ENCODE results near the gene CLTCL1. TPM values are rescaled to one million over a fixed set of nuclear protein-coding genes. Genes with fewer than 3 reads are reported as not detected.

CLTCL1 gene
- total and polyA plus RNA-seq, 4 donors, result 2.0 to 4.8 (median 2.6) TPM

DNA sequence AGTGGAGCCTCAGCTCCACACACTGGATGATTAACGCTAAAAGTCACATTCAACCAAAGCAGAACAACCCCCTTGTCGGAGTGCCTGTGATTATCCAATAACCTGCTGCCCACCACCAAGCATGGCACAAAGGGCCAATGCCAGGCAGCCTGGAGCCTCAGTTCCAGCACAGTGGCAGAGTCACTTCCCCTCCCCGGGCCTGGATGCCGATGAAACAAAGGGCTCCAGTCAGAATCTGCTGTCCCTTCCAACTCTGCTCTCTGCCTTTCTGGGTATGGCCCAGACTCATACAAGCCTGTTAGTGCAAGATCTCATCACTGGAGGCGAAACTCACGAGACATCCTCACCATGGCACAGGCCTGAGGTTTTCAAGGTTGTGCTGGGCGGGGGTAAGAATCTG is 52.1 kb downstream of the CLTCL1 start:
- 96% methylated on average over 7 of the region's 7 CpGs for WGBS
- H3K27ac ChIP-seq (ENCODE audit: low read depth in 1 of 2, low read length in 2 of 2), result no peak overlapping the region
- TF ChIP-seq, protein P1, sequence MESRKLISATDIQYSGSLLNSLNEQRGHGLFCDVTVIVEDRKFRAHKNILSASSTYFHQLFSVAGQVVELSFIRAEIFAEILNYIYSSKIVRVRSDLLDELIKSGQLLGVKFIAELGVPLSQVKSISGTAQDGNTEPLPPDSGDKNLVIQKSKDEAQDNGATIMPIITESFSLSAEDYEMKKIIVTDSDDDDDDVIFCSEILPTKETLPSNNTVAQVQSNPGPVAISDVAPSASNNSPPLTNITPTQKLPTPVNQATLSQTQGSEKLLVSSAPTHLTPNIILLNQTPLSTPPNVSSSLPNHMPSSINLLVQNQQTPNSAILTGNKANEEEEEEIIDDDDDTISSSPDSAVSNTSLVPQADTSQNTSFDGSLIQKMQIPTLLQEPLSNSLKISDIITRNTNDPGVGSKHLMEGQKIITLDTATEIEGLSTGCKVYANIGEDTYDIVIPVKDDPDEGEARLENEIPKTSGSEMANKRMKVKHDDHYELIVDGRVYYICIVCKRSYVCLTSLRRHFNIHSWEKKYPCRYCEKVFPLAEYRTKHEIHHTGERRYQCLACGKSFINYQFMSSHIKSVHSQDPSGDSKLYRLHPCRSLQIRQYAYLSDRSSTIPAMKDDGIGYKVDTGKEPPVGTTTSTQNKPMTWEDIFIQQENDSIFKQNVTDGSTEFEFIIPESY (IDR thresholded peaks at IDR 0.05), result no peak
- TF ChIP-seq, protein P2, sequence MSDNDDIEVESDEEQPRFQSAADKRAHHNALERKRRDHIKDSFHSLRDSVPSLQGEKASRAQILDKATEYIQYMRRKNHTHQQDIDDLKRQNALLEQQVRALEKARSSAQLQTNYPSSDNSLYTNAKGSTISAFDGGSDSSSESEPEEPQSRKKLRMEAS (IDR thresholded peaks at IDR 0.05), result no peak
- TF ChIP-seq HNF4G (IDR thresholded peaks at IDR 0.05) (no peak), RAD21 (IDR thresholded peaks at IDR 0.05) (no peak), GABPA (IDR thresholded peaks at IDR 0.05 in 1 of 2, conservative IDR thresholded peaks at IDR 0.05 in 1 of 2) (no peak), RXRA (IDR thresholded peaks at IDR 0.05) (no peak), YY1 (IDR thresholded peaks at IDR 0.05) (no peak), NR2F2 (IDR thresholded peaks at IDR 0.05) (no peak), TAF1 (conservative IDR thresholded peaks at IDR 0.05) (no peak), EGR1 (IDR thresholded peaks at IDR 0.05; ENCODE audit: low read depth in 2 of 2) (no peak), SP1 (IDR thresholded peaks at IDR 0.05) (no peak), HNF4A (conservative IDR thresholded peaks at IDR 0.05) (no peak)
- TF ChIP-seq, protein P3, sequence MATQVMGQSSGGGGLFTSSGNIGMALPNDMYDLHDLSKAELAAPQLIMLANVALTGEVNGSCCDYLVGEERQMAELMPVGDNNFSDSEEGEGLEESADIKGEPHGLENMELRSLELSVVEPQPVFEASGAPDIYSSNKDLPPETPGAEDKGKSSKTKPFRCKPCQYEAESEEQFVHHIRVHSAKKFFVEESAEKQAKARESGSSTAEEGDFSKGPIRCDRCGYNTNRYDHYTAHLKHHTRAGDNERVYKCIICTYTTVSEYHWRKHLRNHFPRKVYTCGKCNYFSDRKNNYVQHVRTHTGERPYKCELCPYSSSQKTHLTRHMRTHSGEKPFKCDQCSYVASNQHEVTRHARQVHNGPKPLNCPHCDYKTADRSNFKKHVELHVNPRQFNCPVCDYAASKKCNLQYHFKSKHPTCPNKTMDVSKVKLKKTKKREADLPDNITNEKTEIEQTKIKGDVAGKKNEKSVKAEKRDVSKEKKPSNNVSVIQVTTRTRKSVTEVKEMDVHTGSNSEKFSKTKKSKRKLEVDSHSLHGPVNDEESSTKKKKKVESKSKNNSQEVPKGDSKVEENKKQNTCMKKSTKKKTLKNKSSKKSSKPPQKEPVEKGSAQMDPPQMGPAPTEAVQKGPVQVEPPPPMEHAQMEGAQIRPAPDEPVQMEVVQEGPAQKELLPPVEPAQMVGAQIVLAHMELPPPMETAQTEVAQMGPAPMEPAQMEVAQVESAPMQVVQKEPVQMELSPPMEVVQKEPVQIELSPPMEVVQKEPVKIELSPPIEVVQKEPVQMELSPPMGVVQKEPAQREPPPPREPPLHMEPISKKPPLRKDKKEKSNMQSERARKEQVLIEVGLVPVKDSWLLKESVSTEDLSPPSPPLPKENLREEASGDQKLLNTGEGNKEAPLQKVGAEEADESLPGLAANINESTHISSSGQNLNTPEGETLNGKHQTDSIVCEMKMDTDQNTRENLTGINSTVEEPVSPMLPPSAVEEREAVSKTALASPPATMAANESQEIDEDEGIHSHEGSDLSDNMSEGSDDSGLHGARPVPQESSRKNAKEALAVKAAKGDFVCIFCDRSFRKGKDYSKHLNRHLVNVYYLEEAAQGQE (IDR thresholded peaks at IDR 0.05), result no peak
- TF ChIP-seq, protein P4, sequence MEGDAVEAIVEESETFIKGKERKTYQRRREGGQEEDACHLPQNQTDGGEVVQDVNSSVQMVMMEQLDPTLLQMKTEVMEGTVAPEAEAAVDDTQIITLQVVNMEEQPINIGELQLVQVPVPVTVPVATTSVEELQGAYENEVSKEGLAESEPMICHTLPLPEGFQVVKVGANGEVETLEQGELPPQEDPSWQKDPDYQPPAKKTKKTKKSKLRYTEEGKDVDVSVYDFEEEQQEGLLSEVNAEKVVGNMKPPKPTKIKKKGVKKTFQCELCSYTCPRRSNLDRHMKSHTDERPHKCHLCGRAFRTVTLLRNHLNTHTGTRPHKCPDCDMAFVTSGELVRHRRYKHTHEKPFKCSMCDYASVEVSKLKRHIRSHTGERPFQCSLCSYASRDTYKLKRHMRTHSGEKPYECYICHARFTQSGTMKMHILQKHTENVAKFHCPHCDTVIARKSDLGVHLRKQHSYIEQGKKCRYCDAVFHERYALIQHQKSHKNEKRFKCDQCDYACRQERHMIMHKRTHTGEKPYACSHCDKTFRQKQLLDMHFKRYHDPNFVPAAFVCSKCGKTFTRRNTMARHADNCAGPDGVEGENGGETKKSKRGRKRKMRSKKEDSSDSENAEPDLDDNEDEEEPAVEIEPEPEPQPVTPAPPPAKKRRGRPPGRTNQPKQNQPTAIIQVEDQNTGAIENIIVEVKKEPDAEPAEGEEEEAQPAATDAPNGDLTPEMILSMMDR (IDR thresholded peaks at IDR 0.05; ENCODE audit: low read depth, low read length, missing input control), result no peak
- no peaks in the 10 kb centered on the region for H3K27me3 ChIP-seq (ENCODE audit: control insufficient read depth in 4 of 4, insufficient read depth in 4 of 4, low read length in 3 of 4)
- H3K9me3 ChIP-seq (ENCODE audit: control insufficient read depth in 4 of 4, low read length in 3 of 4), result no peaks in the 10 kb centered on the region
- no peak overlapping the region for H3K9ac ChIP-seq (ENCODE audit: low read depth in 1 of 2, low read length in 2 of 2)
- no peak for DNase-seq (ENCODE audit: low spot score)
- peaks cover 0 to 5% (median 1%) of the 10 kb centered on the region in 4 donors for H3K36me3 ChIP-seq (ENCODE audit: control insufficient read depth in 4 of 4, insufficient read depth in 3 of 4, low read depth in 1 of 4, low read length in 3 of 4)
- no peak overlapping the region for H3K4me3 ChIP-seq (ENCODE audit: low read depth in 1 of 3, low read length in 3 of 3)
- H3K4me1 ChIP-seq (ENCODE audit: control insufficient read depth in 4 of 4, insufficient read depth in 4 of 4, low read length in 3 of 4), result no peaks in the 10 kb centered on the region

DNA sequence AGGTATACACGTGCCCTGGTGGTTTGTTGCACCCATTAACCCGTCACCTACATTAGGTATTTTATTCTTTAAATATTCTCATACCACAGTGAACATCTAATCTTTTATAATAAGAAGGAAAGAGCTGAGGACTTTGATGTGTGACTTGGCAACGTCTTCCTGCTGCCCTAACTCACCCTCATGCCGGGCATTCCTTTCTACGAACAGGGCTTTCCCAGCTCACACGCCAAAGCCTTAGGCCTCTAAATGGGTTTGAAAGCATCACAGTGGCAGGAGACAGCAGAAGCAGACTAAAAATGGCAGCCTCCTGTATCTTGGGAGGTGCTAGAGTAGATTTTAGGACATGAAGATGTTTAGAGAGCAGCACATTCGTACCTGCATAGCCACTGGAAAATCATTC is 52.6 kb downstream of the CLTCL1 start:
- no peak for DNase-seq (ENCODE audit: low spot score)
- no peaks in the 10 kb centered on the region for H3K4me1 ChIP-seq (ENCODE audit: control insufficient read depth in 4 of 4, insufficient read depth in 4 of 4, low read length in 3 of 4)
- peaks cover 0 to 5% (median 1%) of the 10 kb centered on the region in 4 donors for H3K36me3 ChIP-seq (ENCODE audit: control insufficient read depth in 4 of 4, insufficient read depth in 3 of 4, low read depth in 1 of 4, low read length in 3 of 4)
- no peaks in the 10 kb centered on the region for H3K27me3 ChIP-seq (ENCODE audit: control insufficient read depth in 4 of 4, insufficient read depth in 4 of 4, low read length in 3 of 4)
- no peak overlapping the region for H3K9ac ChIP-seq (ENCODE audit: low read depth in 1 of 2, low read length in 2 of 2)
- 92% methylated on average over 7 of the region's 7 CpGs for WGBS
- H3K9me3 ChIP-seq (ENCODE audit: control insufficient read depth in 4 of 4, low read length in 3 of 4), result no peaks in the 10 kb centered on the region
- no peak overlapping the region for H3K4me3 ChIP-seq (ENCODE audit: low read depth in 1 of 3, low read length in 3 of 3)
- no peak overlapping the region for H3K27ac ChIP-seq (ENCODE audit: low read depth in 1 of 2, low read length in 2 of 2)
- TF ChIP-seq YY1 (IDR thresholded peaks at IDR 0.05), result no peak
- TF ChIP-seq RXRA (IDR thresholded peaks at IDR 0.05), result no peak
- TF ChIP-seq, protein P2 (IDR thresholded peaks at IDR 0.05), result no peak
- TF ChIP-seq HNF4G (IDR thresholded peaks at IDR 0.05), result no peak
- TF ChIP-seq, protein P3 (IDR thresholded peaks at IDR 0.05), result no peak
- TF ChIP-seq, protein P5, sequence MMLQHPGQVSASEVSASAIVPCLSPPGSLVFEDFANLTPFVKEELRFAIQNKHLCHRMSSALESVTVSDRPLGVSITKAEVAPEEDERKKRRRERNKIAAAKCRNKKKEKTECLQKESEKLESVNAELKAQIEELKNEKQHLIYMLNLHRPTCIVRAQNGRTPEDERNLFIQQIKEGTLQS (IDR thresholded peaks at IDR 0.05), result no peak
- TF ChIP-seq RAD21 (IDR thresholded peaks at IDR 0.05), result no peak
- TF ChIP-seq FOXA1 (IDR thresholded peaks at IDR 0.05), result no peak
- TF ChIP-seq JUND (IDR thresholded peaks at IDR 0.05), result no peak
- TF ChIP-seq SP1 (IDR thresholded peaks at IDR 0.05), result no peak
- TF ChIP-seq, protein P4 (IDR thresholded peaks at IDR 0.05; ENCODE audit: low read depth, low read length, missing input control), result no peak
- TF ChIP-seq FOXA2 (IDR thresholded peaks at IDR 0.05), result no peak
- no peak for TF ChIP-seq HNF4A (conservative IDR thresholded peaks at IDR 0.05)
- TF ChIP-seq NR2F2 (IDR thresholded peaks at IDR 0.05), result no peak

Measured in liver (tissue), 9 donors.